Left hindlimb (tissue), 1 donor: ENCODE results near the gene CCM2.

Source experiments
- DNase-seq: peaks from one replicate; pipeline ENCODE4 v3.0.0-alpha.2; 2018

CCM2 gene

DNA sequence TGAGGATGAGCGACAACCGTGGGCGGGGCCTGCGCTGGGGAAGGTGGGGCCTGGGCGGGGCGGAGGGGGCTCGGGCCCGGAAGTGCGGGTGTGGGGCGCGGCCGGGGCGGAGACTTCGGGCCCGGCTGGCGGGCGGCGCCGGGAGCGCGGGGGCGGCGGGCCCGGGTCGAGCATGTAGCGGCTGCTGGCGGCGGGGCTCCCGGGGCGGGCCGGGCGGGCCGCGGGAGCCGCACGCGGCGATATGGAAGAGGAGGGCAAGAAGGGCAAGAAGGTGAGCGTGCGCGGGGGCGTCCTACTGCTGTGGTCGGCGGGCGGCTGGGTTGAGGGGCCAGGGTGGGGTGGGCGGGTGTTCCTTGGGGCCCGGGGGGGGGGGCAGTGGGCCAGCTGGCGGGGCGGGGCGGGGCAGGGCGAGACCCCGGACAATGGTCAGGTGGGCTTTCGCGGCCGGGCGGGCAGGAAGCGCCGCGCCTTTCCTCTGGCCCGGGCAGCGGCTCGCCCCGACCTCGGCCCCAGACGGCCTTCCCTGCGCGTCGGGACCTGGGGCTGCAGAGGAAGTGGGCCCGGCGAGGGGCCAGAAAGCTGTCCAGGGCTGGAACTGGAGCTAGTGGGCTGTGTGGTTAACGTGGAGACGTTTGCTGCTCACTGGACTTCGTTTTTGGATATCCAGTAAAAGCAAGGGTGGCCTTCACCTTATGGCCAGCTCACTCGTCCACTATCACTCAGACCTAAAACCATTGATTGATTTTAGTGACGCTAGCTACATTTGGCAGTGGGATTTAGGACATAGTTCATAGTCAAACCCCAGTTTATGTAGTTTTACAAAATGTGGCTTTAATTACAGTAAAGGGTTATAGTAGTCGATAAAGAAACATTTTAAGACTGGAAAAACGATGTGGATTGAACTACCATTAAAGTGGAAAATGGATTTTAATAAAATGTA, at the start of gene CCM2:
TSS of gene CCM2 (plus strand) at position 109 of the 940 bp plus-strand sequence. CDS start at position 242, 133 bp downstream.
- DNase-seq = peak; percentile 77

DNA sequence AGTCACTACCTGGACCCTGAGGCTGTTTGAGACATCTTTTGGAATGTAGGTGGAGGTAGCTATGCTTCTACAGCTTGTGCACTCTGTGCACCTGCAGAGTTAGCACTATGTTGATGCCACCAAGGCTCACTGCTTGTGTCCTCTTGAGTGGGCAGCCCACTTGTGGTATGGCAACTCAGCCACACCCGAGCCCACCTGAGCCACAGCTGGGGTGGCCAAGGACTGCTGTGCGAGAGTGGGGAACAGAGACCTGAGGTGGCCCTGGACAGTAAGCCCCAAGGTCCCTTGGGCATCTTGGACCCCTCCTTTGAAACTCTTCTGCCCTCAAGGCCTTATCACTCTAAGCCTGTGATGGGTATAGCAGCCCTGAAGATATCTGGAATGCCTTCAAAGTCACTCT, 46.8 kb upstream of the CCM2 start:
- no peak for DNase-seq

DNA sequence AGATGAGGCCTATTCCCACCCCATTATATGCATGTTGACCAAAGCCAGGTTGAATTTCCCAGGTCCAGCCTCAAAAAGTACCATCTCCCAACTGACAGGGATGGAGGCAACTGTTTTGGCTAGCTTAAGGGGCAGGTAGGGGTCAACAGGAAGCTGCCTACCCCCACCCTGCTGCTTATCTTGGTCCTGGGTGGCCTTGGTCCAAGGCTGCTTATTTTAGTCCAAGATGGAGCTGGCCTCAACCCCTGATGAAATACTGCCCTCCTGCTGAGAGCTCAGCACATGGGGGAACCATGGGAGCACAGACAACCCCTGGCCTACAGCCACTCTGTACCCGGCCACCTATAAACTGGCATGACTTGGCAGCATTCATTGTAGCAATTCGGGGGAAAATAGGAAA, 44.3 kb upstream of the CCM2 start:
- DNase-seq = no peak

DNA sequence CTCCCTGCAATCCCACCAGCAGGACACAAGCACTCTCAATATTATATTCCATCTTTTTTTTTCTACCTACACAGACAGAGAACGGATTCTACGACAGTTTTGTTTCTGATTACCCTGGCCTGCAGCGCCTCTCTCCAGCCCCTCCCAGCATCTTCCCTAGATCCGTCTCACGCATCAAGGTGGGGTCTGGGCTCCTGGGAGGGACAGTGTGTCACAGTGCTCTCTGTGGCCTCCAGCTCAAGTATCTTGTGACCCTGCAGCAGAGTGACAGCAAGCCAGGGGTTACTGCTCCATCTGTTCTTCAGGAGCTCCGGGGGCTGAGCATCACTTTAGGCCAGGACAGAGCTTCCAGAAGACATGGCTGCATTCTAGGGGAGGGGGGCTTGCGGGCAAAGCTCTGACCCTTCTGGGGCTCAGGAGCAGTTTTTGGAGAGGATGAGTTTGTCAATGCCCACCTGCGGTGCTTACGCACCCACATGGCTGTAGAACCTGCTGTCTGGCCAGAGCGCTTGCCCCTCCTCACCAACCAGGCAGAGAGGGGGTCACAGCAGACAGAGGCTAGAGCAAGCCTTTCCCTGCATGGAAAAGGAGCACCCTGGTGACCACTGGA, 43.7 kb upstream of the CCM2 start:
- no peak for DNase-seq

DNA sequence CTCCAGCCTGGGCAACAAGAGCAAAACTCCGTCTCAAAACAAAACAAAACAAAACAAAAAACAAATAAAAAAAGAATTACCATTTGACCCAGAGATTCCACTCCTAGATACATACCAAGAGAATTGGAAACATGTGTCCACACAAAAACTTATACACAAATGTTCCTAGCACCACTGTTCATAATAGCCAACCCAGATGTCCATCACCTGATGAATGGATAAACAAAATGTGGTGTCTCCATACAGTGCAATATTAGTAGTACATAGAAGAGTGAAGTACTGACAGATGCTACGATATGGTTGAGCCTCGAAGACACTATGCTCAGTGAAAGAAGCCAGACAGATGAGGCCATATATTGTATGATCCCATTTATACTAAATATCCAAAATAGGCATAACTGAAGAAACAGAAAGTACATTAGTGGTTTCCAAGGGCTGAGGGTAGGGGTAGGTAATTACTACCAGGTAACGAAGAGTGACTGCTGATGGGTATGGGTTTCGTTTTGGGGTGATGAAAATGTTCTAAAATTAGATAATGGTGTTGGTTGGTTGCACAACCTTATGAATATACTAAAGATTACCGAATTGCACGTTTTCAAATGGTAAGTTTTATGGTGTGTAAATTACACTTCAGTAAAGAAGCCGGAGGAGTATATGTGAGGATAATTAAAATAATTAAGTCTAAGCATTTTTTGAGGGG, 41.2 kb upstream of the CCM2 start:
- DNase-seq = no peak

DNA sequence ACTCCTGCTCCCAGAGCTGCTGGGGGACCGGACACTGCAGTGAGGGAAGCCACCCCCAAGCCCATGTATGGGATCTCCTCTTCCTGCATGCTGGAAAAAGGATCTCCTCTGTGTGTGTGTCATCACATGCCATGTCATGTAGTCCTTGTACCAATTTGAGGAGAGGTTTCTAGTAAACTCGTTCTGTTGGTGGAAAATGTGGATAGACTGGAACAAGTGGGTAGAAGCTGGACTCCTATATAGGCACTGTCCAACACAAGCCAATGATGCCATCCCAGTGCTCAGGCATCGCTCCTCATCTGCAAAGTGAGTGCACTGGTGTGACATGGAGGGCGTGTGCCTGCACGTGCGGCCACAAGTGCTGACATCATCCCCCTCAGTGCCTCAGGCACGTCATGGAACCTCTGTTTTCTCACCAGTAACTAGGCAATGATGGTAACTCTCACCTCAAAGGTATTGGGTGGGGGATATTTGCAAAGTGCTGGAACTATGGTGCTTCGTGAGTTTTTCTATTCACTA, 40.5 kb upstream of the CCM2 start:
- DNase-seq = peak; percentile 31

DNA sequence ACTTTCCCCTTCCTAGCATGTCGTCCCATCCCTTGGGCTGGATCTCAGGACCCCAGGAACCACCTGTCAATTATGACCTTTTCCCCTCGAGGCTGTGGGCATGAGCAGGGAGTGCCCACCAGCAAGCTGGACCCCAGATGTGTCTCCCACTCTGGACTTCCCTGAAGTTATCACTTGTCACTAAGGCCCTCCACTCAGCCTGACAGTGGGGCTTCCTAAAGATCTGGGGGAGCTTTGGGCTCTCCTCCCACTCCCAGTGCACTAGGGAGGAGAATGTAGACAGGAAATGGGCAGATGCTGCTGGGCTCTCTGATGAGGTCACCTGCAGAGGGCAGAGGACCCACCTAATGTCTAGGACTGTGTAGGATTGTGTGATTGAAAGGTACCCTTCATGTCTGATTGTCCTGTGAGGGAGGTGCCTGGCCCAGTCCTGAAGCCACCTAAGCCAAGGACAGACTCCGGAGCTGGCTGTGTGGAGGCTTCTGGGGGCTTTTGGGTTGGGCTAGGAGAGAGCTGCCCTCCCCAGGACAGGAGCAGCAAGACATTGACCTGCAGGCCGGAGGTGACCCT, 39.9 kb upstream of the CCM2 start:
- no peak for DNase-seq

DNA sequence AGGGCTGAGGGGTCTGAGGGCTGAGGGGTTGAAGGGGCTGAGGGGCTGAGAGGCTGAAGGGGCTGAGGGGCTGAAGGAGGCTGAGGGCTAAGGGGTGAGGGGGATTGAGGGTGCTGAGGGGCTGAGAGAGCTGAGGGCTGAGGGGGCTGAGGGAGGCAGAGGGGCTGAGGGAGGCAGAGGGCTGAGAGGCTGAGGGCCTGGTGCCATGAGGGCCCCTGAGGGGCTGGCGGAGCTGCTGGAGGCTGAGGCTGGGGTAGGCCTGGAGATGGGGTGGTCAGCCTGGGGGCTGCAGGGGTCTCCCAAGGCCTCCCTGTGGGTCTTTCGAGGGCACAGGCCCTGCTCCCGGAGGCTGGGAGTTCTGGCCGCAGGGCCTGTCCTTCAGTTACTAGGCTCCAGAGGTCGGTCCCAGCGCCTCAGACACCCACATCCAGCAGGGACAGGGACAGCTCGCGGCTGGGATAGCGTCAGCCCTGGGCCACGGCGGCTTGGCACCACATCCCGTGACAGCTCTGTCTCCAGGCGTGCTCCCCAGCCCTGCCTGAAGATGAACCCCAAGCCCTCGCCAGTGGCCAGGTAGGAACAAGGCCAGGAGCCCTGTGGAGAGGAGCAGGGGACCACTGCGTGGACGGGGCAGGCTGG, 38.0 kb upstream of the CCM2 start:
- peak; percentile 31 for DNase-seq

DNA sequence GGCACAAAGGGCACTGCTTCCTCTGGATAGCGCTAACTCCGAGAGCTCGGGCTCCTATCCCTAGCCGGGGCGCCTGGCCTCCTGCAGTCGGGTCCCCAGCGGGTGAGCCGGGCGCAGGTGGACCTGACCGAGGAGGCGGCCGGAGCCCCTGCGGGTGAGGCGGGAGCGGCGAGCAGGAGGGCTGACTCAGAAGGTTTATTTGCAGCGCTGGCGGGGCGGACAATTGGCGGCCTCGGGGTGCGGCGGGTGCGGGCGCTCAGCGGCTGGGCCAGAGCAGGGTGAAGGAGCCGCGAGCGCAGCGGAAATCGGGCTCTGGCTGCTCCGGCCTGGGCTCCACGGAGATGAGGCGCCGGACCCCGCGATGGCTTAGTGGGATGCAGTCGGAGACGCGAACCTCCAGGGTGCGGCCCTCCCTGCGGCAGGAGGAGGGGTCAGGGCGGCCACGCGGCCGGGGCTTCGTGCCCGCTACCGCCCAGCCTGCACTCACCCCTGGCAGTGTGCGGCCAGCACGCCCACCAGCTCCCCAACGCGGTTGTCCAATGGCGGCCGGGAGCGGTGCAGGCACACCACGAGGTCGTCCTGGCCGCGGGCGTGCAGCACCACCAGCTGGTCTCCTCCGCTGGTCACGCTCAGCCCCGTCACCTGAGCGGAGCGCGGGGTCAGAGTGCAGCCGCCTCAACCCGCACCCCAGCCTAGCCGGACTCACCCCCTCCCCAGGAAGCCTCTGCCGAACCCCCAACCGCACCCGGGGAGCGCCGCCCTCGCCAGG, 37.3 kb upstream of the CCM2 start:
- peak; percentile 70 for DNase-seq

DNA sequence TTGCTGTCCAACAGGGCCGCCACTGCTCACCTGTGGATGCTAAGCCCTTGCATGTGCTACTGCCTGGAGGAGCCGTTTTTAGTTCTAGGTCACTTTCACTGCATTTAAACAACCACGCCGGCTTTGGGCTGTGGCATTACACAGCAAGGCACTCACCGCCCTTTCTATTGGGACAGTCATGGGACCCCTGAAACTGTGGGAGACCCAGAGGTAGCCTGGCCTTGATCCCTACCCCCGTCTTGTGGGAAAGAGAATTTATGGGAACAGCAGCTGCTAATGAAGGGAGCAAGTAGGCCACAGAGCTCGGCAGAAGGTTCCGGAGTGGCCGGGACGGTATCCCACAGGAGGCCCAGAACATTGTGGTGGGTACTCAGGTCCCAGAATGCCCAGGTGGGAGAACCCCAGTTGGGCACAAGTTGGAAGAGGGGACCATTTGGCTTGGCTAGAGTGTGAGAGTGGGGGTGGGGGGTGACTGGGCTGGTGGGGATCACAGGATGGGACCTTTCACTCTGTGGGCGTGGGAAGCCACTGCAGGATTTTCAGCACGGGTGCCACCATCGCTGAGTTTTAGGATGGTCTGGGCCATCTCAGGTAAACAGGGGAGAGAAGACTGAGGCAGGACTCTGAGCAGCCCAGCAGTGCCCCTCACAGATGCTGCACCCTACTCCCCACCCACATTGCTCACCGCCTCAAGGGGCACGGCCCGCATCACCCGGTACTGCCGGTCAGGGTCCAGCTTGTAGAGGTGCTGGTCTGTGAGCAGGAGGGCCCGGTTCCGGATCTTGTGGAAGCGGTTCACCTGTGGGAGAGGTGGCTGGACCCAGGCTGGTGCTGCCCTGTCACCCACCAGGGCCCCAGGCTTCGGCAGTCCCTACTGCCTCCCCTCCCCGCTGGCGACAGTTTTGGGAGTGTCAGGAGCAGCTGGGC, 36.4 kb upstream of the CCM2 start:
- no peak for DNase-seq

DNA sequence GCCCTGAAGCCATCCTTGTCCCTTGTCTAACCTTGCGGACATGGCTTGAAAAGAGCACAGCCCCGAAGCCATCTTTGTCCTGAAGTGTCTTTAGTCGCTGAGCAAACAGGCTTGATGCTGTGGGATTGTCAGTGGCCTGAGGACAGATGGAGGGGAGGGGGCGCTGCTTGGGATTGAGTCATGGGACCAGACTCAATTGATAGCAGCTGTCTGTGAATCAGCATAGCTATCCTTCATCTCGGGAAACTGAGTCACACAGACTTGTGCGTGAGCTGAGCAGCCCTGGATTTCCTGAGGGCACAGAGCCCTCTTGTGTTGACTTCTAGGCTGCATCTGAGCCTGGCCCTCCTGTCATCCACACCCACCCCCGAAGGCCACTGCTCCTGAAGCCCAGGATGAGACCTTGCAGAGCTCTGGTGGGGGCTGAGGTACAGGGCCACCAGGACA, 35.6 kb upstream of the CCM2 start:
- no peak for DNase-seq

DNA sequence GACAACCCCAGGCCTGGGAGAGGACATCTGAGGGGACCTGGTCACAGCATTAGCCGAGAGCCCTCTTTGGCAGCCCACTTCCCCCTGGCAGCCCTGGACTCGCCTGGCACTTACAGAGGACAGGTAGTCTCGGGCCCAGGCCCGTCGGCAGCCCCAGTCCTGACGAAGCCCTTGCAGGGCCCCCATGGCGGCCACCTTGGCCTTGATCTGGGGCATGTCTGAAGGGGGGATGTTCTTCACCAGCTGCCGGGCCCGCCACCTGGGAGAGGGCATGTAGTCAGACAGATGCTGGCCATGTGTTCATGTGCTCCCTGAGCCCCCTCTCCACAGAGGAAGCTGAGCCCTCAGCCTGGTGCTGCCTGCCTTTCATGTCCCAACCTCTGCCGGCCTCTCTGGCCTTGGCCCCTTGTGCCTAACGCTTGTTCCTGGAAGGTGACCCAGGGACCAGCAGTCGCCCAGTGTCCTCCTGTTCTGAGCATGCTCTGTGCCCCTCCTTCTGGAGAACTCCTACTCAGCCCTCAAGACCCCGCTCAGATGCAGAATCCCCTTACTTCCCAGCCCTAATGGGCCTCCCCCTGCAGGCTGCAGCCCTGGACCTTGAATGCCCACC, 35.1 kb upstream of the CCM2 start:
- no peak for DNase-seq

DNA sequence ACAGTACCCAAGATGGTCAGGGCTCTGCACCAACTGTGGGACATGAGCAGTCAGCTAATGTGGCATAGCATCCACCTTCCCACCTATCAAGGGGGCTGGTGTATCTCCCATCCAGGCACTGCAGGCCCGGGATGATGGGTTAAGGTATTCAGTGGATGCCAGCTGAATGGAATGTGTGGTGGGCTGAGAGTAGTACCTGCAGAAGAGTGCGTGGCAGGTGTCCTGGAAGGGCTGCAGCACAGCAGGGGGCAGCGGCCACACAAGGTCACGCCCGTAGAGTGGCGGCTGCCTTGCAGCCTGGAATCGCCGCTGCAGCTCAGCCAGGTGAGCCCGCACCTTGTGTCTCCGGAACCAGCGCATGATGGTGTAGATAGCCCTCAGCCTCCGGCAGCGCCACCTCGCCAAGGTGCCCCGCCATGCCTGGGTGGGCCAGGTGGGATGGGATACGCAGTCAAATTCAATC, 34.5 kb upstream of the CCM2 start:
- no peak for DNase-seq

DNA sequence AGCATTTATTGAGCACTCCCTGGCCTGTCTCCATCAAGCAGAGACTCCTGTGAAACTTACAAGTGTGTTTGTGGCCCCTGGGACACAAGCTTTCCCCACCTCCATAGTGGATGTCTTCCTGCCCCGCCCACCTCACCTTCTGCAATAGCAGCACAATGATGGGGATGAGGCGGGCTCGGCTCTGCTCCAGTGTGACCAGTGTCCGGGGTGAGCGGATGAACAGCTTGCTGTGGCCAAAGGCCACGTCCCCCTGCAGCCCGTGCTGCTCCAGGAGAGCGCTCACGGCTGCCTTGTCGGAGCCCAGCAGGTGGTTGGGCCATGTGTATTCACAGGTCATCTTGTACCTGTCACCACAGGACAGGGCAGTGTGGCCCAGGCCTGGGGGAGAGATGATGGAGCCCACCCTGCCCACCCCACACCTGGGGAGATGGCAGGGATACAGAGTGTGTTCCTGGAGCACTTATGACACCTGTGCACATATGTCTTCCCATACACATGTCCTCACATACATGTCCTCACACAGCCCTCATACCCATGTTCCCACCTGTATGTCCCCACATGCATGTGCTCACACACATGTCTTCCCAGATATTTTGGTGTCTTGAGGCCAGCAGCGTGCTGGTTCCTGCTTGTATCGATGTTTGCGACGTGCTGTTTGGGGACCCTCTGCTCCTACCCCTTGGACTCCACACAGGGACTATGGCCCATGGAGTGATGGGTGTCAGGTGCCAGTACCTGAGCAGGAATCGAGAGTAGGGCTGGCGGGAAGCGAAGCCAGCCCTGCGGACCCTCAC, 33.9 kb upstream of the CCM2 start:
- no peak for DNase-seq

DNA sequence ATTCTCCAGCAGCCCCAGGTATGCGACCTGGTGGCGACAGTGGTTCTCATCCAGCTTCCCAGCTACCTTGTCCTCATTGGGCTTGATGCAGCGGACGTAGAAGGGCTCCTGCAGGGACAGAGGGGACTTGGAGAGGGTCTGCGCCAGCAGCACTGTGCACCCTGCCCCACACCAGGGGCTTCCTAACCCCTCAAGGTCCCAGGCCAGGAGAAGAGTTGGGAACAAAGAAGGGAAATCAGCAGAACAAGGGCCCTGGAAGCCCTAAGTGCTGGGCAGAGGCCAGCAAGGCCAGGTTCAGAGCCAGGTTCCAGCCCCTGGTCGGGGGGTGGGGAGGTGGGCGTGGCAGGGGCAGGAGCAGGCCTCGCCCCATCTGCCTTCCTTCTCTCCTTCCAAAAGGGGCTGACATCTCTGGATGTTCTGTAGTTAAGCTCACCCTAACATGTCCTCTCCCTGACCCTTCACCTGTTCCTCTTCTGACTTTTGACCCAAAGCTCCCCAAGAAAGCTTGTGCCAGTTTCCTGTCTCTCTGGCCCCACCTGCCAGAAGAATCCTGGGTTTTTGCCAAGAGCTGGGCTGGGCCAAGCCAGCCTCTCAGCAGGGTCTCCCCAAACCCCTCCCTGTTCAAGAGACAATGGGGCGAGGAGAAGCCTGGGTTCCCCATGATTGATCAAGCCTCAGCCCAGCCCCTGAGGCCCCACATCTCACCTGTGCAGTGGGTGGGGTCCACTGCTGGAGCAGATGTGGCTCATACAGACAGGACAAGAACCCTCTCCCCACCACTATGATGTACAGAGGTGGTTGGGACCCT, 33.1 kb upstream of the CCM2 start:
- no peak for DNase-seq

DNA sequence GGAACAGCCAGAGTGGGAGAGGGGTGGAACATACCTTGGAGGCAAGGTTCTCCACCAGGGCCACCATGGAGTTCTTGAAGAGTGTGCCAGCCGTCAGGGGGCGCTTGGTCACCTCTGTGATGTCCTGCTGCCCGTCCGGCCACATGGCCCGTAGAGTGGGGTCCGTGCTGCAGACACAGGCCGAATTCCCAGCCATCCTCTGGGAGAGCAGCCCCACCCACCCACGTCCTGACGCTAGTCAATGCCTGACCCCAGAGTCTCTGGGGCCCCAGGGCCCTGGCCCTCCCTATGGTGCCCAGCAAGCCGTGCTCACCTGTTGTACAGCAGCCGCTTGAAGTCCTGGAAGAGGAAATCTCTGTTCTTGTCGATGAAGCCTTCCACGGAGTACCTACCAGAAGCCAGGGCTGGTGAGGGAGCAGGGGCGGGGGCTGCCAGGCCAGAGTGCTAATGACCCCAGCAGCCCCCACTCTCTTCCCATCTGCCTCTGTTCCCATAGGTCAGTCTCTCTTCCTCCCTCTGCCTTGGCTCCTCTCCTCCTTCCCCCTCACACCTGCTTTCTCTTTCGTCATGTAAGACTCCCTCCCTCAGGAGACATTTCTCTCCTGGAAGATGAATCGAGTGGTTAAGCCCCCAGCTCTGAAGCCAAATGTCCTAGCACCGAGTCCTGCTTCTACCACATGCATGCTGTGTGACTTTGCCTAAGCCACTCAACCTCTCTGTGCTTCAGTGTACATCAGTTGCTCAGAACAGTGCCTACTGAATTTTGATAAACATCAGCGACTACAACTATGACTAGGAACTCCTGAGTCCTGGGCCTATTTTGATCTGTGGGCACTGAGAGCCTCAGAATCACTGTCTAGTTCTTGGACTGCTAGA, 32.2 kb upstream of the CCM2 start:
- no peak for DNase-seq

DNA sequence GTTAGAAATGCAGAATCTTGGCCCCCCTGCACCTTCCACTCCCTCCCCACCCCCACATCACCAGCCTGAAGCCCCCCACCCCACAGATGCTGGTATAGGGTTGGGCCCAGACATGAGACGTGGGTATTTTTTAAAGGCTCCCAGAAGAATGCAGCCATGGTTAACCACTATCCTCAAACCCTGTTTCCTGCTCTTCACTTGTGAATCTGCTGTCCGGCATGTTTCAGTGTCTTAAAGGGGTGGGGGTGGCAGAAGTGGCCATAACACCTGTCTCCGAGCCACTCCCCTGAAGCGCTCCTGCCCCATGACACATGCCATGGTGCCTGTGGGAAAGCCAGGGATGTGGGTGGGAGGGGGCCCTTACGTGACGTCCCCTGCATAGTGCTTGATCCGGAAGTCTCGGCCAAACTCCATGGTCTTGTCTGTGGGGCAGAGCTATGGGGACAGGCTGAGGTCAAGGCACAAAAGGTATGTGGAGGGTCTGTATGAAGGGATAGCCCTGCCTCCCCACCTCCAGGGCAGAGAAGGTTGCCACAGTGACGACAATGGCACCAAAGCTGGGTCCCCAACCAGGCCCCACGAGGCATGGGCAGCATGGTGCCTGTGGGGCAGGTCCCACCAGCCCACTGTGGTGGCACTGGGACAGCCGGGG, 30.8 kb upstream of the CCM2 start:
- no peak for DNase-seq
